Right lobe of liver (tissue), 4 donors: ENCODE data around the gene NXNL2.

Experiments
- CTCF ChIP-seq, 4 donors: fragments of 200-600 bp in 3 of 4; fragments of 450-650 bp in 1 of 4; IDR thresholded peaks; one replicate each; pipeline versions ENCODE4 v1.5.1 to v1.8.0; 2016 to 2022; ENCODE audit warnings: antibody characterized with exemption in 4 of 4, mild to moderate bottlenecking in 2 of 4
- POLR2A ChIP-seq: fragments of 450-650 bp; IDR thresholded peaks from one replicate; pipeline ENCODE4 v1.6.1; 2017; ENCODE audit warnings: antibody characterized with exemption, mild to moderate bottlenecking
- donor health status: DM: no; HTN: no; CAD: no.
- donor health status: DM: no; HTN: no; CAD: no.
- donor health status: DM: no; HTN: yes; CAD: no.

DNA sequence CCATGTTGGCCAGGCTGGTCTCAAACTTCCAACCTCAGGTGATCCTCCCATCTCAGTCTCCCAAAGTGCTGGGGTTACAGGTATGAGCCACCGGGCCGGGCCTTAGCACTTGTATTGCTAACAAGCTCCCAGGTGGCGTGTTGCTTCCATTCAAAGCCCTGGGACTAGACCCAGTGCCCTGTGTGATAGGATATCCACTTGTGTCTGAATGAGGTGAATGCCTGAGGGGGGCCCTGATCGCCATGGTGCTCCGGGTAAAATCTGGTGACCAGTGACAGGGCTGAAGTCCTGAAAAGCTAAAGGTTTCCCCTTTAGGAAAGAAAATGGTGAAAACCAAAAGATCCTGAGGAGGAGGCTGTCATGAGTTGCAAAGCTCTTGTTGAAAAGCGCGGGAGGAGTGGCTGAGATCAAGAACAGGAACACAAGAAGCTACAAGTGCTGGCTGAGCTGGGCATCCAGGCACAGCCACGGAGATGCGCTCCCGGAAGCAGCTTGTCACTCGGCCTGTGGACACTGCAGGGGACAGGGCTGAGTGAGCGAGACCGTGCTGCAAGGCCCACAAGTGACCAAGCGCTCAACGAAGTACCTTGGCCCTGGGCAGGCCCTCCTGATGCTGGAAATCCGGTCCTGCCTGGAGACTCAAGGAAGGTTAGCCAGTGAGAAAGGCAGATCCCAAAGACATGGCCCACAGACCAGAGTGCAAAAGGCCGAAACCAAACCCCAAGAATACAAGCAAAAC lies 39.8 kb upstream of the NXNL2 start:
- TF ChIP-seq CTCF (IDR thresholded peaks at IDR 0.05) (no peak), POLR2A (no peak)
